Effector CD8-positive, alpha-beta T cell (primary cell): ENCODE data around the gene SLC35F6.

Source experiments
- DNase-seq: peaks from one replicate; lab custom pipeline; 2025; lab: John Stamatoyannopoulos, UW

The SLC35F6 gene

DNA sequence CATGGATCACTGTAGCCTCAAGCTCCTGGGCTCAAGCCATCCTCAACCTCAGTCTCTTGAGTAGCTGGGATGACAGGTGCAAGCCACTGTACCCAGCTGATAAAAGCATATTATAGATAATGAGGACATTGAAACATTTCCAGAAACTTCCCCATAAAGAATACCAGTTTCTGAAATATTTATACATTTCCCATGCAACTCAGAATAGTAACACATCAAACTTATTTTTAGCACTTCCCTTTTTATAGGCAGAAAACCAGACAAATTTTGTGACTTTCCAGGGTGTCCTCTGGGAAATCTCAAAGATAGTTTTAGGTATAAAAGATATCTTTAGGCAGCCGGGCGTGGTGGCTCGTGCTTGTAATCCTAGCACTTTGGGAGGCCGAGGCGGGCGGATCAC, 58.8 kb downstream of the SLC35F6 start:
- no peak for DNase-seq
